GM18867 (cell line): Measurements from ENCODE around the gene DOK5.

ENCODE experiments used
- ATAC-seq: cut with Tn5 transposase; IDR thresholded peaks from one replicate; pipeline ENCODE4 v1.9.1; 2021; ENCODE audit warnings: mild to moderate bottlenecking, moderate library complexity; ENCODE audit not compliant: unreplicated experiment

The DOK5 gene

GRCh38 chr20:54510541-54511129 lies 35.2 kb downstream of the DOK5 start:
- no peak for ATAC-seq

DNA sequence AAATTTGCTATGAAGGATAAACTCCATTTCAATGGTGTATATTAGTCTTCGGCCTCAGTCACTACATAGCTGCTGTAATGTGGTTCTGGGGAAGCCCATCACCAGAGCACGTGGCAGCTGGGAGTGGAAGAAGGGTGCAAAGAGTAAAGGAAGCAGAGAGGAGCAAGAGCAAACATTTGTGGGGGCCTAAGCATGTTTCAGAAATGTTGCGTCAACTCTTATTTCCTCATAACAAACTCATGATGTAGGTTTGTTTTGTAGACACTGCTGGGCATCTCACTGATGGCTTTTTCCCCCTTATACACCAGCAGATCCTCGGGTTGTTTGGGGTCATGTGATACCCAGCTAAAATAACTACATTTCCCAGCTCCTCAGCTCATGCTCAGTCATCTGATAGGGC lies 37.3 kb downstream of the DOK5 start:
- ATAC-seq = no peak

DNA sequence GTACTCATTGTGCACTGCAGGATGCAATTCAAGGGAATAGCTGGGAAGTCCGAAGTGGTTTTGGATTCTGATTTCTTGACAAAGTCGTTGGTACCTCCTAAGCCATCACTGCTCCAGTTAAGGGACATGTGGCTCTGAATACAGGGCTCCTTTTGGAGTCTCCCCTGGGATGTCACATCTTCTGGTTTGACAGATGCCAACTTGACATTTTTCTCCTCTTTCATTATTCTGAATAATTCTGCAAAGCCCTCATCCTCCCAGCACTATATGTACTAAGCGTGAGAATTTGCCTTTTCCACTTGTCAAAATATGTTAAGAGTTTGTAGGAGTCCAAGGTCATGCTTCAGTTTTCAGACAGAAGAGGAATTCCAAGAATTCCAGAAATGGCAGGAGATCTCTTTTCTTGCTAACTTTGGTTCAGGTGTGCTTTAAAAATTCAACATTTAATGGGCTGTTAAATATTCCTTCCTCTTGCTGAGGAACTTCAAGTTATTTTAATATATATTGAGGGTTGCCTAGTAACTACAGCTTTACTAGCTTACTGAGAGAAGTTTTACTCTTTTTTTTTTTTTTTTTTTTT lies 38.7 kb downstream of the DOK5 start:
- no peak for ATAC-seq

DNA sequence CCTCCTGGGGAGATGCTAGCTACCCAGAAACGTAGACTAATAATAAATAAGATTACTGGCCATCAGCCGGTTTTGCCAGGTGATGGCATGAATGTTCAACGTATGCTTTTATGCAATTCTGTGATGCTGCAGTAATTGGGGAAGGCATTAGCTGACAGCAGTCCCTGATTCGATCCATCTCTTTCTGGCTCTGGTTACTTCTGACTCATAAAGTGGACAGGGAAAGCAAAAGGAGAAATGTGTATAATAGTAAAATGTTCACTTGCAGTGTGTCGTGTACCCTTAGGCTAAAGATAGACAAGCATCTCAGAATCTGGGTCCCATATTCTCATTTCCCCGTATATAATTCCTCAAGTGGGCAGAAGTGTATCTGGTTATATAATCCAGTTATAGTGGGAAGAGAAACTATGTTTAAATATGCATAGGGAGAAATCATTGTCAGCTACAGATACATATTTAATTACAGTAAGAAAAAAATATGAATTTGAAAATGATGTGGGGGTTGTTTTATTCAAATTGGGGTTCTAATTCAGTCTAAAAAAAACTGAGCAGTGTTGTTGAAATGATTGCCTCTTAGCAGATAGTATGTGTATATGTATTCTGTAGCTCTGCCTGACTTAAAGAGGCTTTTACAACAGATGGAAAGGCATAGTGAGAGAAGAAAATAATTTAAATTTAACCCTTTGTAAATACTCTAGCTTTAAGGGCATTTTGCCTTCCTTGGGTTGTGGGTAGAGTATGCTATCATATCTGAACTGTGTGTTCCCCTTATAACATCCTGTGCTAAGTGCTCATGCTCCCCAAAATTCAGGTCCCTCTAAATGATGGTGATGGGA lies 40.6 kb downstream of the DOK5 start:
- no peak for ATAC-seq

DNA sequence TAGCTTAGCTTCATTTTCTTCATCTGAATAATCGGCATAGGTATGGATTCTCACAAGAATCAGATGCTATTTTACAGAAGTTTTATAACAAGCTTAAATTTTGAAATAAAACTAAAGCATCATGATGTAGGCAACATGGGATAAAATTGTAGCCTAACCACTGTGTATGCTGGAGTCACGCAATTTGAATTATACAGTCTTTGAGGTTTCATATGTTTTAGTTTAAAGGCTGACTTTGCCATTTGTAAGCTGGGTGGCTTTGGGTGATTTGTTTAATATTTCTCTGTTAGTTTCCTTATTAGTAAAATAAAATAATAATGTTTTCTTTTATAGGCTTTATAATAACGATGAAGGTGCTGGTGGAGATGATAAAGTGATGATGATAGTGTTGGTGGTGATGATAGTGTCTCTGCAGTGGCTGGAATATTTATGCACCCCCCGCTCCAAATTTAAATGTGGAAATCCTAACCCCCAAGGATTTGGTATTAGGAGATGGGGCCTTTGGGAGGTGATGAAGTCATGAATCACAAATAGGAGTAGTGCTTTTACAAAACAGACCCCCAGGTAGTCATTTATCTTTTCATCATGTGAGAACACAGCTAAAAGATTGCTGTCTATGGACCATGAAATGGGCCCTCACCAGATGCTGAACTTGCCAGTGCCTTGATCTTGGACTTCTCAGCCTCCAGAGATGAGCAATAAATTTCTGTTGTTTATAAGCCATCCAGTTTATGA lies 42.0 kb downstream of the DOK5 start:
- no peak for ATAC-seq

- ATAC-seq = no peak
Measured at GRCh38 chr20:54524849-54525248, 49.5 kb downstream of the DOK5 start.

- no peak for ATAC-seq
Measured at GRCh38 chr20:54525916-54526590, 50.7 kb downstream of the DOK5 start.

DNA sequence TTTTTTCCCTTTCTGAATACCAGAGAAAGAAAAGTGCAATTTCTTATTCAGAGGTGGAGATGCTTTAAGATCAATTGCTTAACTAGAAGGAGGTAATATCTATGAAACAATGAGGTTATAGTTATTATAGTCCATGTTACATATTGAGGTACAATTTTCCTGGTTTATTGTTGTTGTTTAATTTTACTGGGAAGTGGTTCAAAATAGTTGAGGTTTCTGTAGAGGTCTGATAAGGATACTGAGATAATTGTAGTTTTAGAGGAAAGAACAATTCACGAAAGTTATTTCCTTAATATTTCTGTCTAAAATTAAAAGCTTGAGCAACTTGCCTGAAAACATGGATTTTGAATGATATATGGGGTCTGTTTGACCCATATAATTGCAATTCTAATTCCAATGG lies 51.4 kb downstream of the DOK5 start:
- no peak for ATAC-seq

- ATAC-seq = no peak
Measured at GRCh38 chr20:54532573-54532972, 57.2 kb downstream of the DOK5 start.

DNA sequence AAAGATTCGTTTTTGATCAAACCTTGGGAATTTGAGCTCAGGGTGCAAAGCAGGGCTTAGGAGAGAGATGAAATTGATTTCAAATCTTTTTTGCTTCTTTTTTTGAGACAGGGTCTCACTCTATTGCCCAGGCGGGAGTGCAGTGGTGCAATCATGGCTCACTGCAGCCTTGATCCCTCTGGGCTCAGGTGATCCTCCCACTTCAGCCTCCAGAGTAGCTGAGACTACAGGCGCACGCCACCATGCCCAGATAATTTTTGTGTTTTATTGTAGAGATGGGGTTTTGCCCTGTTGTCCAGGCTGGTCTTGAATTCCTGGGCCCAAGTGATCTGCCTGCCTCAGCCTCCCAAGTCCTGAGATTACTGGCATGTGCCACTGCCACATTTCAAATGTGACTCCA lies 58.7 kb downstream of the DOK5 start:
- no peak for ATAC-seq

GRCh38 chr20:54535033-54535432 lies 59.6 kb downstream of the DOK5 start:
- ATAC-seq = no peak

GRCh38 chr20:54535746-54536145 lies 60.4 kb downstream of the DOK5 start:
- no peak for ATAC-seq

DNA sequence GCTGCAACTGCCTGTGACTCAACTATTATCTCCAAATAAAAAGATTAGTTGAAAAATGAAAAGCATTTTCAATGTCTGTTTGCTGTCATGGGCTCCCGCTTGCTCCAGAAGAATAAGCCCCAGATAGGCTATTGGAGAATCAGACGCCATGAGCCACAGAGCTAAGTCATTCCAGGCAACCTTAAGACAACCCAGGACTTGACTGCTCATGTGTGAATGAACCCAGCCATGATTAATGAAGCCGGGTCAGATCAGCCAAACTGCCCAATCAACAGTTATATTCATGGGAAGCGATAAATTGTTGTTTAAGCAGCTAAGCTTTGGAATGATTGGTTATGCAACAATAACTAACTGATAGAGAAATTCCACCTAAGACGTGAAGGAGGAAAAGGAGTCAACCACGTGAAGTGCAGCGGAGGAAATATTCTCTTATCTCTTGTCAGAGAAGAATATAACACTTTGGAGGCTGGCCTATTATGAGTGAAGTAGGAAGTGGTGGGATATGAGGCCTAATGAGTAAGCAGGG lies 64.2 kb downstream of the DOK5 start:
- ATAC-seq = no peak

GRCh38 chr20:54543369-54543768 lies 68.0 kb downstream of the DOK5 start:
- ATAC-seq = no peak

DNA sequence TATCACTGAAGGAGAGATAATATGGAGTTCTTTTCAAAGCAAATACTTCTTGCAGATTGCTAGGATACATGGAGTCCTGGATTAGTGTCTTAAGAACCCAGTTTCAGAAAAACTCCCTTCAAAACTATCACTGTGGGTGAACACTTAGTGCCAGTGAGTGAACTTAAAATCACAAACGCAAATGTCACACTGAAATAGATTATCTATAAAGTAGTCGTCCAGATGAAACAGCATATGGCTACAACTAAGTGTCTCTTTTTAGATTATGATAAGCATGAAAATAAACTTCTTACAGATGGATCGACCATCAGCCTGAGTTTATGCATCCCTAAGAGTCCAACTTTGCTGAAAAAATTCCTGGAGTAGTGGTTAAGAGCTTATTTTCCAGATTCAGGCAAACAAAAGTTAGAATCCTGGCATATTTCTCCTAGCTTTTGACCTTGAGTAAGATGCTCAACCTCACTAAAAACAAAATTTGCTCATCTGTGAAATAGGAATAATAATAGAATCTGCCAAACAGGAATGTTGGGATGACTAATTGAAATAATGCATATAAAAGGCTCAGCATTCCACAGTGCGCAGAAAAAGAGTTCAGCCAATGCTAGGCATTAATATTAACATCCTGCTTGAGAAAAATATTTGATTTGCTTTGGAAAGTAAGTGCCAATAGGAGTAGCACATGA lies 70.4 kb downstream of the DOK5 start:
- no peak for ATAC-seq

DNA sequence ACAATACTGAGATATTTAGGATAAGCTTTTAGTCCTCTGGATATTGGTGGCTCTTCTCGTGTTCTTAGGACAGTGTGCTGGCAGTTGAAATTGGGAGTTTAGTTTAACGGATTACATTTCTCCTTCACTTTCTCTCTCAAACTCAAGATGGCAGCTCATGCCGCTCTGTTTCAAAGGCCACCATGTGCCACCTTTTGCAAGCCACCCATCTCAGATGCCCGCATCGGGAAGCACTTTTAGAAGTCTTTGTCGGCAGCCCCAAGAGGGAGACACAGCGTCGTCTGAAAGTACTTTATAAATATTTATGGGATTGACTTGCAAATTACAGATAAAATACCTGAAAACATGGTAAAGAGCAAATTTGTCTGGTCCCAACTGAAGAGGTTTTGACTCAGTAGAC lies 73.5 kb downstream of the DOK5 start:
- ATAC-seq = no peak

- no peak for ATAC-seq
Measured at GRCh38 chr20:54549658-54550326, 74.4 kb downstream of the DOK5 start.

DNA sequence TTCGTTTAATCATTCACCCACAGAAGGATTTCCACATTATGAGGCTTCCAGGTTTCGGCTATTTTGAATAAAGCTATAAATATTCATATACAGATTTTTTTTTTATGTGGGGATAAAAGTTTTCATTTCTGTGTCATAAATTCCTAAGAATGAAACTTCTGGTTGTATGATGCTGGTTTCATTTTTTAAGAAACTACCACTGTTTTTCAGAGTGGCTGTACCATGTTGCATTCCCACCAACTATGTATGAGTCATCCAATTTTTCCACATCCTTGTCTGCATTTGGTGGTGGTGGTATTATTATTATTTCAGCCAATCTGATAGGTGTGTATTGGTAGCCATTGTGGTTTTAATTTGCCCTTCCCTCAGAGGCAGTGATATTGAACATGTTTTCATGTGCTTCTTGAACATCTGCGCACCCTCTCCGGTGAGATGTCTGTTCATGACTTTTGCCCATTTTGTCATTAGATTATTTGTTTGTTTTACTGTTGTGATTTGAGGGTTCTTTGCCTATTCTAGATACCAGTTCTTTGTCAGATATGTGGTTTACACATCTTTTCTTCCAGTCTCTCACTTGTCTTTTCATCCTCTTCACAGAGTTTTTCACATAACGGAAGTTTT lies 75.5 kb downstream of the DOK5 start:
- no peak for ATAC-seq

DNA sequence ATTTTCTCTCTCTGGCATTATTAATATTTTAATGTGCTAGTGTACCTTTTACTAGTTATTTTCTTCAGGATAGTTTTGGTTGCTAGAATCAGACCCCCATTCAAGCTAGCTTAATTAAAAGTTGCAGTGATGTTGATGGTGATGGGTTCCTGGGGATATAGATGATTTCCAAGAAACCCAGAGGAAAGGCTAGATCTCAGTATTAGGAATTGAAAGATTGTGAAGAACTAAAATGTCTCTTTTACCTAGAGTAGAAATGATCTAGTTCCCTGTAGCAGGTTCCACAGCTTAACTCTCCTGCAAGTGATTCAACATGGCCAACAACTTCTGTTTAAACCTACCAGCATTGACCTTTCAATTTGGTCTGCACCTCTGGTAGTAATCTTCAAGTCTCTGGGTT lies 78.6 kb downstream of the DOK5 start:
- no peak for ATAC-seq
